Loucy (cell line): Measurements from ENCODE around the gene WFDC10A.

Experiments
- H2AFZ ChIP-seq: fragments of 200-600 bp; sonication (generic); 2 replicates; pipeline ENCODE4 v1.6.0; 2016; ENCODE audit warnings: antibody characterized with exemption, mild to moderate bottlenecking, low read length, moderate library complexity
- H3F3A ChIP-seq: fragments of 200-600 bp; 2 replicates; pipeline ENCODE4 v1.6.0; 2016; ENCODE audit warnings: antibody characterized with exemption, low read depth, mild to moderate bottlenecking
- H3K27me3 ChIP-seq: fragments of 200-600 bp; sonication (generic); 2 replicates; pipeline ENCODE4 v1.6.1; 2014; ENCODE audit warnings: low read length, mild to moderate bottlenecking; ENCODE audit not compliant: insufficient read depth, poor library complexity, severe bottlenecking
- H3K36me3 ChIP-seq: fragments of 200-600 bp; sonication (generic); 2 replicates; pipeline ENCODE4 v1.6.1; 2016; ENCODE audit warnings: low read length; ENCODE audit not compliant: insufficient read depth
- H3K4me1 ChIP-seq: fragments of 200-600 bp; sonication (generic); 2 replicates; pipeline ENCODE4 v1.5.1; 2014; ENCODE audit warnings: low read length, mild to moderate bottlenecking; ENCODE audit not compliant: insufficient read depth, poor library complexity, severe bottlenecking
- H3K4me2 ChIP-seq: fragments of 200-600 bp; sonication (generic); 2 replicates; pipeline ENCODE4 v1.6.0; 2014; ENCODE audit warnings: antibody characterized with exemption, low read length, low read depth, mild to moderate bottlenecking; ENCODE audit not compliant: poor library complexity, severe bottlenecking
- H3K4me3 ChIP-seq: fragments of 200-600 bp; sonication (generic); 2 replicates; pipeline ENCODE4 v1.5.1; 2014; ENCODE audit warnings: low read length, mild to moderate bottlenecking, mixed read lengths; ENCODE audit not compliant: poor library complexity, severe bottlenecking
- H3K79me2 ChIP-seq: fragments of 200-600 bp; sonication (generic); 2 replicates; pipeline ENCODE4 v1.6.1; 2014; ENCODE audit warnings: low read length; ENCODE audit not compliant: insufficient read depth
- H3K9ac ChIP-seq: fragments of 200-600 bp; sonication (generic); 2 replicates; pipeline ENCODE4 v1.6.0; 2014; ENCODE audit warnings: mild to moderate bottlenecking, low read depth, low read length, moderate library complexity; ENCODE audit not compliant: poor library complexity, severe bottlenecking
- H3K9me2 ChIP-seq: fragments of 200-600 bp; sonication (generic); replicated peaks from 2 replicates; pipeline ENCODE4 v1.6.1; 2016; ENCODE audit warnings: low read depth, low read length, mixed read lengths
- H3K9me3 ChIP-seq: fragments of 200-600 bp; sonication (generic); 2 replicates; pipeline ENCODE4 v1.6.1; 2014; ENCODE audit warnings: mild to moderate bottlenecking, antibody characterized with exemption, low read length, low read depth; ENCODE audit not compliant: insufficient read depth
- H4K20me1 ChIP-seq: fragments of 200-600 bp; sonication (generic); 2 replicates; pipeline ENCODE4 v1.6.0; 2014; ENCODE audit warnings: antibody characterized with exemption, low read length, mild to moderate bottlenecking; ENCODE audit not compliant: insufficient read depth, poor library complexity, severe bottlenecking
- CTCF ChIP-seq: fragments of 200-600 bp; sonication (generic); conservative IDR thresholded peaks from 2 replicates; pipeline ENCODE4 v1.5.1; 2014; ENCODE audit warnings: mild to moderate bottlenecking, antibody characterized with exemption, low read length
- EZH2phosphoT487 ChIP-seq: fragments of 200-600 bp; IDR thresholded peaks from 2 replicates; pipeline ENCODE4 v1.6.1; 2018; ENCODE audit warnings: antibody characterized with exemption, mild to moderate bottlenecking, moderate library complexity, borderline replicate concordance

WFDC10A gene

GRCh38 chr20:45612314-45612713, 17.2 kb upstream of the WFDC10A start:
- Histone ChIP-seq H3K9me2 (no peaks in the 10 kb centered on the region), H3K27me3 (no peaks in the 10 kb centered on the region), H3K9me3 (0 out of 2 replicates have a peak, but pooled peaks cover 1% of the 10 kb centered on the region), H4K20me1 (no peaks in the 10 kb centered on the region), H2AFZ (no peak overlapping the region), H3F3A (no peaks in the 10 kb centered on the region), H3K9ac (no peak overlapping the region), H3K4me1 (no peaks in the 10 kb centered on the region), H3K79me2 (no peaks in the 10 kb centered on the region), H3K4me3 (no peak overlapping the region), H3K36me3 (no peaks in the 10 kb centered on the region), H3K4me2 (no peak overlapping the region)
- no peak for TF ChIP-seq CTCF
- TF ChIP-seq EZH2phosphoT487 = no peak

DNA sequence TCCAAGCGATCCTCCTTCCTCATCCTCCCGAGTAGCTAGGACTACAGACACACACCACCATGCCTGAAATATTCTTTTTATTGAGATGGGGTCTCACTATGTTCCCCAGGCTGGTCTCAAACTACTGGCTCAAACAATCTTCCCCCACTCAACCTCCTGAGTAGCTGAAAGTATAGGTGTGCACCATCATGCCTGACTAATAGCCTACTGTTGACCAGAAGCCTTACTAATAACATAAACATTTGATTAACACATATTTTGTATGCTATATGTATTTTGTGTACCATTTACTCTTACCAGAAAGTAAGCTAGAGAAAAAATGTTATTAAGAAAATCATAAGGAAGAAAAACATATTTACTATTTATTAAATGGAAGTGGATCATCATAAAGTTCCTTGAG, 11.9 kb upstream of the WFDC10A start:
- Histone ChIP-seq H3K4me3 (no peak overlapping the region), H3K9me3 (no peaks in the 10 kb centered on the region), H3F3A (no peaks in the 10 kb centered on the region), H3K9ac (no peak overlapping the region), H3K4me2 (no peak overlapping the region), H3K9me2 (no peaks in the 10 kb centered on the region; the same call in 1 of the 2 replicates), H3K4me1 (no peaks in the 10 kb centered on the region), H3K27me3 (no peaks in the 10 kb centered on the region), H2AFZ (no peak overlapping the region), H4K20me1 (no peaks in the 10 kb centered on the region), H3K36me3 (no peaks in the 10 kb centered on the region), H3K79me2 (no peaks in the 10 kb centered on the region)
- no peak for TF ChIP-seq EZH2phosphoT487
- no peak for TF ChIP-seq CTCF

DNA sequence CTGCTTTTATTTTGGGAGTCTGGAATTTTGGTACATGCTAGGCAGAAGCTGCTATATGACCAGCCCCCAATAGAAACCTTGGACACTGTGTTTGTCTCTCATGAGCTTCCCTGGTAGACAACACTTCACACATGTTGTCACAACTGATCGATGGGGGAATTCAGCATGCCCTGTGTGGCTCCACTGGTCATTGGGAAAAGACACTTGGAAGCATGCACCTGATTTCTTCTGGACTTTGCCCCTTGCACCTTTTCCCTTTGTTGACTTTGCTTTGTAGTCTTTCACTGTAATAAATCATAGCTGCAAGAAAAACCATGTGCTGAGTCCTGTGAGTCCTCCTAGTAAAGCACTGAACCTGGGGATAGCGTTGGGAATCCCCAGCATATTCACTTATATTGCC, 7.9 kb upstream of the WFDC10A start:
- no peaks in the 10 kb centered on the region; the same call in 1 of the 2 replicates for H3K9me2 ChIP-seq
- no peak overlapping the region for H3K4me3 ChIP-seq
- no peaks in the 10 kb centered on the region for H3F3A ChIP-seq
- H3K4me2 ChIP-seq = no peak overlapping the region
- no peak for TF ChIP-seq EZH2phosphoT487
- no peak for TF ChIP-seq CTCF
- no peaks in the 10 kb centered on the region for H3K36me3 ChIP-seq
- H3K27me3 ChIP-seq = no peaks in the 10 kb centered on the region
- H3K4me1 ChIP-seq = no peaks in the 10 kb centered on the region
- no peak overlapping the region for H2AFZ ChIP-seq
- no peaks in the 10 kb centered on the region for H4K20me1 ChIP-seq
- no peaks in the 10 kb centered on the region for H3K79me2 ChIP-seq
- no peaks in the 10 kb centered on the region for H3K9me3 ChIP-seq
- no peak overlapping the region for H3K9ac ChIP-seq
